GM12878 (cell line): ENCODE data around the gene CNOT10. TPM values are rescaled to one million over a fixed set of nuclear protein-coding genes. Genes with fewer than 3 reads are reported as not detected.

Experiments
- ATAC-seq: fragments of 200-7000 bp; cut with Tn5 transposase; 3 replicates; pipeline ENCODE4 v1.9.1; 2020; ENCODE audit warnings: mild to moderate bottlenecking, moderate library complexity
- BruUV-seq: library from RNA; stranded (reverse); fragments of 400-500 nt; replicated peaks from 2 replicates; lab custom pipeline; 2021; lab: Mats Ljungman, UMichigan
- CTCF ChIA-PET: fragments of 300-600 bp; sonication (Branson Sonifier 250); formaldehyde crosslinking; extraction: SDS; loops from one replicate; lab custom pipeline; 2021; ENCODE audit warnings: inconsistent platforms; lab: Yijun Ruan, JAX
- POLR2A ChIA-PET: fragments of 350-600 bp; formaldehyde crosslinking; extraction: SDS; loops from one replicate; lab custom pipeline; 2021; ENCODE audit warnings: inconsistent platforms; lab: Charles Lee
- RAD21 ChIA-PET: fragments of 300-600 bp; sonication (Branson Sonifier 250); formaldehyde crosslinking; loops from one replicate; lab custom pipeline; 2023; ENCODE audit warnings: antibody characterized with exemption; ENCODE audit not compliant: unreplicated experiment; lab: Charles Lee
- SMC1A ChIA-PET: fragments of 300-600 bp; sonication (Branson Sonifier 250); formaldehyde crosslinking; loops from one replicate; lab custom pipeline; 2023; ENCODE audit not compliant: unreplicated experiment, uncharacterized antibody; lab: Charles Lee
- DNase-seq: peaks from one replicate; pipeline ENCODE4 v3.0.0-alpha.2; 2011; ENCODE audit warnings: low read depth, low spot score
- FAIRE-seq: peaks from 3 replicates; lab custom pipeline; 2011; peaks lifted over from hg19 to GRCh38; lab: Jason Lieb, UNC
- H2AFZ ChIP-seq: 2 replicates; pipeline ENCODE4 v1.6.0; 2011; ENCODE audit warnings: low read depth, low read length, control low read depth; ENCODE audit not compliant: control insufficient read depth
- H3K27ac ChIP-seq: 2 replicates; pipeline ENCODE4 v1.5.1; 2011; ENCODE audit warnings: control low read depth; ENCODE audit not compliant: control insufficient read depth, insufficient read depth
- H3K27me3 ChIP-seq, 2 experiments: replicated peaks in 1 of 2; 2 replicates each; pipeline versions ENCODE4 v1.6.0 to v1.6.1; 2011; ENCODE audit warnings: low read length in 1 of 2; ENCODE audit not compliant: control insufficient read depth in 2 of 2, insufficient read depth in 2 of 2
- H3K36me3 ChIP-seq, 2 experiments: 2 replicates each; pipeline ENCODE4 v1.5.1; 2011; ENCODE audit warnings: low read length in 1 of 2; ENCODE audit not compliant: control insufficient read depth in 2 of 2, insufficient read depth in 2 of 2
- H3K4me1 ChIP-seq: 2 replicates; pipeline ENCODE4 v1.6.1; 2011; ENCODE audit warnings: mild to moderate bottlenecking, low read length, moderate library complexity, mixed read lengths; ENCODE audit not compliant: control insufficient read depth, insufficient read depth
- H3K4me2 ChIP-seq: 2 replicates; pipeline ENCODE4 v1.6.0; 2011; ENCODE audit warnings: control low read depth; ENCODE audit not compliant: control insufficient read depth, insufficient read depth
- H3K4me3 ChIP-seq: fragments of 200-600 bp; sonication (generic); 2 replicates; pipeline ENCODE4 v1.5.1; 2016
- H3K79me2 ChIP-seq: 2 replicates; pipeline ENCODE4 v1.6.0; 2011; ENCODE audit warnings: low read length; ENCODE audit not compliant: control insufficient read depth, insufficient read depth
- H3K9ac ChIP-seq: 2 replicates; pipeline ENCODE4 v1.8.0; 2011; ENCODE audit warnings: low read length, control low read depth, mixed read lengths; ENCODE audit not compliant: control insufficient read depth, insufficient read depth
- H3K9me3 ChIP-seq: replicated peaks from 3 replicates; pipeline ENCODE4 v1.5.1; 2011; ENCODE audit warnings: mild to moderate bottlenecking, low read length; ENCODE audit not compliant: control insufficient read depth, insufficient read depth
- H4K20me1 ChIP-seq: 2 replicates; pipeline ENCODE4 v1.6.0; 2011; ENCODE audit not compliant: control insufficient read depth, insufficient read depth
- MLLT1 ChIP-seq: fragments of 450-650 bp; IDR thresholded peaks from 2 replicates; pipeline ENCODE4 v1.6.1; 2016; ENCODE audit warnings: mild to moderate bottlenecking
- MYC ChIP-seq: IDR thresholded peaks from 2 replicates; pipeline ENCODE4 v1.6.1; 2011; ENCODE audit warnings: mild to moderate bottlenecking, low read length, moderate library complexity, inconsistent platforms; ENCODE audit not compliant: insufficient read depth, insufficient replicate concordance, insufficient read length, severe bottlenecking
- NFYA ChIP-seq: IDR thresholded peaks from 2 replicates; pipeline ENCODE4 v1.6.1; 2011; ENCODE audit warnings: low read depth, mild to moderate bottlenecking, low read length, improper control_type of control experiment, borderline replicate concordance
- RCOR1 ChIP-seq: conservative IDR thresholded peaks from 2 replicates; pipeline ENCODE4 v1.6.1; 2012; ENCODE audit warnings: low read depth, low read length, improper control_type of control experiment
- WGBS: methylation state at CpG from one replicate; pipeline ENCODE4 v1.1.6; 2016; ENCODE audit warnings: low lambda C conversion rate; ENCODE audit not compliant: insufficient replicate concordance, insufficient coverage; ENCODE audit errors: missing lambda C conversion rate; 5-methylcytosine and 5-hydroxymethylcytosine counted together
- in situ Hi-C: fragments of 300-500 bp; cut with MboI; formaldehyde crosslinking; loops from 9 replicates; pipeline ENCODE4 v1.14.3; 2018; ENCODE audit warnings: mixed read lengths
- intact Hi-C: fragments of 100-400 bp; cut with micrococcal nuclease; formaldehyde crosslinking; loops from one replicate; pipeline ENCODE4 v1.14.2; 2022; ENCODE audit not compliant: unreplicated experiment
- polyA plus RNA-seq, 11 experiments: library from polyadenylated mRNA; depleted of rRNA in 4 of 11; unstranded in 6 of 11; stranded (reverse) in 5 of 11; fragments of >200 nt; fragmentation: Nextera tagmentation in 4 of 11; fragmentation: Illumina TruSeq in 1 of 11; extraction: Ambion mirVana in 4 of 11; extraction: Trizol in 1 of 11; gene quantifications; 1 replicate in 1 of 11; 2 replicates in 10 of 11; pipeline versions ENCODE4 v1.2.1 to v1.2.3, GENCODE V29; 2011 to 2016; ENCODE audit warnings: inconsistent platforms in 2 of 11, missing spikeins in 2 of 11, low read depth in 1 of 11
- total RNA-seq, 4 experiments: library from RNA; depleted of rRNA in 3 of 4; stranded (reverse); fragments of >200 nt in 3 of 4; fragmentation: Illumina TruSeq in 1 of 4; extraction: Trizol in 1 of 4; gene quantifications; 2 replicates each; pipeline versions ENCODE4 v1.2.1 to v1.2.3, GENCODE V29; 2013 to 2021

Gene CNOT10
- total and polyA plus RNA-seq, 10 of the 15 experiments (the other 5 are each of a cell fraction or from before 2014, with no cell fraction given) = 18.2 to 51.9 (median 45.5) TPM

- TF ChIP-seq RCOR1 = no peak
- peak; percentile 81 for TF ChIP-seq MLLT1
- TF ChIP-seq NFYA = no peak
- TF ChIP-seq MYC = no peak
- Histone ChIP-seq H3K27ac (no peak overlapping the region), H4K20me1 (no peaks in the 10 kb centered on the region), H3K79me2 (no peaks in the 10 kb centered on the region), H3K4me3 (no peak overlapping the region), H3K4me1 (no peaks in the 10 kb centered on the region), H3K9ac (no peak overlapping the region), H3K9me3 (no peaks in the 10 kb centered on the region), H2AFZ (no peak overlapping the region), H3K4me2 (no peak overlapping the region), H3K27me3 (peaks cover 16 to 19% of the 10 kb centered on the region in 2 experiments), H3K36me3 (no peaks in the 10 kb centered on the region)
- ChIA-PET RAD21 (no interaction called here), CTCF (no interaction called here), POLR2A (no interaction called here), SMC1A (no interaction called here)
- intact Hi-C loops (loop anchor here (10.0 kb wide), 1 partner anchor 86 kb away; no protein-coding TSS in a partner anchor), in situ Hi-C loops (no loop called here)
- no TSS peak for BruUV-seq
- 74% methylated on average over 22 of the region's 25 CpGs for WGBS
- no peak for DNase-seq
- FAIRE-seq = no peak
- no peak for ATAC-seq
Measured at GRCh38 chr3:32818970-32819511, 134.1 kb downstream of the CNOT10 start.
